Endodermal cell (in vitro differentiated cells): Measurements from ENCODE around the gene PLEKHA5. TPM values are rescaled to one million over a fixed set of nuclear protein-coding genes. Genes with fewer than 3 reads are reported as not detected.

Experiments used
- DNase-seq: peaks from one replicate; pipeline ENCODE4 v3.0.0-alpha.2; 2017
- H3K27ac ChIP-seq: 2 replicates; pipeline ENCODE4 v1.5.1; 2013; ENCODE audit warnings: mild to moderate bottlenecking, low read depth, low read length, moderate library complexity
- H3K27me3 ChIP-seq: 2 replicates; pipeline ENCODE4 v1.6.1; 2013; ENCODE audit warnings: mild to moderate bottlenecking, low read length, moderate library complexity; ENCODE audit not compliant: insufficient read depth, control insufficient read depth, poor library complexity, severe bottlenecking
- H3K36me3 ChIP-seq: 2 replicates; pipeline ENCODE4 v1.7.0; 2013; ENCODE audit warnings: mild to moderate bottlenecking, low read length, moderate library complexity; ENCODE audit not compliant: control insufficient read depth, insufficient read depth
- H3K4me1 ChIP-seq: one replicate; pipeline ENCODE4 v1.7.0; 2013; ENCODE audit warnings: low read length; ENCODE audit not compliant: control insufficient read depth, insufficient read depth
- H3K4me3 ChIP-seq: 2 replicates; pipeline ENCODE4 v1.5.1; 2013; ENCODE audit warnings: mild to moderate bottlenecking, low read length, moderate library complexity
- H3K9ac ChIP-seq: 2 replicates; pipeline ENCODE4 v1.6.1; 2013; ENCODE audit warnings: mild to moderate bottlenecking, low read length, moderate library complexity; ENCODE audit not compliant: poor library complexity, severe bottlenecking; ENCODE audit errors: extremely low read depth
- H3K9me3 ChIP-seq: 2 replicates; pipeline ENCODE4 v1.6.1; 2013; ENCODE audit warnings: mild to moderate bottlenecking, low read length, moderate library complexity; ENCODE audit not compliant: control insufficient read depth
- H3K27ac Mint-ChIP-seq: 2 replicates; pipeline ENCODE4 v1.8.0; 2020; ENCODE audit warnings: mixed read lengths
- H3K27me3 Mint-ChIP-seq: 2 replicates; pipeline ENCODE4 v1.8.0; 2021; ENCODE audit warnings: mild to moderate bottlenecking, mixed read lengths; ENCODE audit not compliant: insufficient read depth
- H3K36me3 Mint-ChIP-seq: 2 replicates; pipeline ENCODE4 v1.8.0; 2020; ENCODE audit warnings: low read depth, mixed read lengths
- H3K4me1 Mint-ChIP-seq: 2 replicates; pipeline ENCODE4 v1.8.0; 2020; ENCODE audit warnings: mixed read lengths
- H3K4me3 Mint-ChIP-seq: 2 replicates; pipeline ENCODE4 v1.8.0; 2020; ENCODE audit warnings: mild to moderate bottlenecking, moderate library complexity, mixed read lengths
- H3K9me3 Mint-ChIP-seq: 2 replicates; pipeline ENCODE4 v1.8.0; 2020; ENCODE audit warnings: mild to moderate bottlenecking, mixed read lengths
- CTCF ChIP-seq: fragments of 200-600 bp; sonication (generic); conservative IDR thresholded peaks from 2 replicates; pipeline ENCODE4 v1.5.0; 2021; ENCODE audit warnings: antibody characterized with exemption, mild to moderate bottlenecking
- WGBS, 2 experiments: methylation state at CpG; one replicate each; pipeline versions ENCODE4 v1.1.5 to v1.1.7; 2013; ENCODE audit warnings: missing lambda C conversion rate in 2 of 2, mixed read lengths in 1 of 2; ENCODE audit not compliant: insufficient coverage in 1 of 2, insufficient read length in 1 of 2; 5-methylcytosine and 5-hydroxymethylcytosine counted together
- total RNA-seq, 2 donors: library from RNA; stranded (reverse); fragmentation: NEBNext Ultra II Directional in 1 of 2; extraction: Animal tissue kit (Norgen Biotek cat#: 25700) in 1 of 2; gene quantifications; 2 replicates in 1 of 2; 3 replicates in 1 of 2; pipeline ENCODE4 v1.2.1, GENCODE V29; 2021

Gene PLEKHA5
- total RNA-seq, 2 donors from 2014 or later: 48.5 to 139 TPM

GRCh38 chr12:19288161-19288560, 158.6 kb downstream of the PLEKHA5 start:
- Histone ChIP-seq H3K4me1 (peaks cover 8% of the 10 kb centered on the region), H3K27me3 (no peaks in the 10 kb centered on the region), H3K4me3 (no peak overlapping the region), H3K27ac (no peak overlapping the region), H3K9me3 (no peaks in the 10 kb centered on the region), H3K9ac (no peak overlapping the region), H3K36me3 (peaks cover 34% of the 10 kb centered on the region)
- no peak for DNase-seq
- Mint-ChIP-seq H3K27me3 (no peaks in the 10 kb centered on the region), H3K4me1 (peaks cover 20% of the 10 kb centered on the region), H3K4me3 (no peak overlapping the region), H3K9me3 (no peaks in the 10 kb centered on the region), H3K27ac (no peak overlapping the region), H3K36me3 (peaks cover 64% of the 10 kb centered on the region)
- TF ChIP-seq CTCF: no peak
- WGBS, 2 experiments: 63 to 98% methylated on average over 4 of the region's 4 CpGs

GRCh38 chr12:19288603-19289244, 159.2 kb downstream of the PLEKHA5 start:
- DNase-seq: no peak
- peaks cover 65% of the 10 kb centered on the region for H3K36me3 Mint-ChIP-seq
- peak; percentile 97 for TF ChIP-seq CTCF
- Histone ChIP-seq H3K9ac (no peak overlapping the region), H3K9me3 (no peaks in the 10 kb centered on the region), H3K4me3 (no peak overlapping the region), H3K27me3 (no peaks in the 10 kb centered on the region), H3K4me1 (peaks cover 8% of the 10 kb centered on the region), H3K27ac (no peak overlapping the region), H3K36me3 (peaks cover 34% of the 10 kb centered on the region)
- no peak overlapping the region for H3K4me3 Mint-ChIP-seq
- H3K27ac Mint-ChIP-seq: no peak overlapping the region
- peaks cover 20% of the 10 kb centered on the region for H3K4me1 Mint-ChIP-seq
- H3K27me3 Mint-ChIP-seq: no peaks in the 10 kb centered on the region
- WGBS, 2 experiments: 63 to 77% methylated on average over 1 to 2 of the region's 2 CpGs
- H3K9me3 Mint-ChIP-seq: no peaks in the 10 kb centered on the region

GRCh38 chr12:19298836-19299605, 169.5 kb downstream of the PLEKHA5 start:
- DNase-seq: no peak
- H3K27me3 ChIP-seq: no peaks in the 10 kb centered on the region
- H3K36me3 ChIP-seq: peaks cover 32% of the 10 kb centered on the region
- no peak overlapping the region for H3K4me3 Mint-ChIP-seq
- no peaks in the 10 kb centered on the region for H3K9me3 Mint-ChIP-seq
- TF ChIP-seq CTCF: no peak
- peaks cover 63% of the 10 kb centered on the region for H3K36me3 Mint-ChIP-seq
- no peaks in the 10 kb centered on the region for H3K27me3 Mint-ChIP-seq
- no peak overlapping the region for H3K4me3 ChIP-seq
- 95 to 100% methylated on average over 4 to 7 of the region's 7 CpGs for WGBS, 2 experiments
- no peak overlapping the region for H3K9ac ChIP-seq
- H3K27ac Mint-ChIP-seq: no peak overlapping the region
- H3K27ac ChIP-seq: no peak overlapping the region
- no peaks in the 10 kb centered on the region for H3K4me1 ChIP-seq
- H3K9me3 ChIP-seq: no peaks in the 10 kb centered on the region
- no peaks in the 10 kb centered on the region for H3K4me1 Mint-ChIP-seq
